Endodermal cell (in vitro differentiated cells): ENCODE measurements around the gene SEC14L3. TPM values are rescaled to one million over a fixed set of nuclear protein-coding genes. Genes with fewer than 3 reads are reported as not detected.

Source experiments
- DNase-seq: peaks from one replicate; pipeline ENCODE4 v3.0.0-alpha.2; 2017
- H3K27ac ChIP-seq: 2 replicates; pipeline ENCODE4 v1.5.1; 2013; ENCODE audit warnings: mild to moderate bottlenecking, low read depth, low read length, moderate library complexity
- H3K27me3 ChIP-seq: 2 replicates; pipeline ENCODE4 v1.6.1; 2013; ENCODE audit warnings: mild to moderate bottlenecking, low read length, moderate library complexity; ENCODE audit not compliant: insufficient read depth, control insufficient read depth, poor library complexity, severe bottlenecking
- H3K36me3 ChIP-seq: 2 replicates; pipeline ENCODE4 v1.7.0; 2013; ENCODE audit warnings: mild to moderate bottlenecking, low read length, moderate library complexity; ENCODE audit not compliant: control insufficient read depth, insufficient read depth
- H3K4me1 ChIP-seq: one replicate; pipeline ENCODE4 v1.7.0; 2013; ENCODE audit warnings: low read length; ENCODE audit not compliant: control insufficient read depth, insufficient read depth
- H3K4me3 ChIP-seq: 2 replicates; pipeline ENCODE4 v1.5.1; 2013; ENCODE audit warnings: mild to moderate bottlenecking, low read length, moderate library complexity
- H3K9ac ChIP-seq: 2 replicates; pipeline ENCODE4 v1.6.1; 2013; ENCODE audit warnings: mild to moderate bottlenecking, low read length, moderate library complexity; ENCODE audit not compliant: poor library complexity, severe bottlenecking; ENCODE audit errors: extremely low read depth
- H3K9me3 ChIP-seq: 2 replicates; pipeline ENCODE4 v1.6.1; 2013; ENCODE audit warnings: mild to moderate bottlenecking, low read length, moderate library complexity; ENCODE audit not compliant: control insufficient read depth
- H3K27ac Mint-ChIP-seq: 2 replicates; pipeline ENCODE4 v1.8.0; 2020; ENCODE audit warnings: mixed read lengths
- H3K27me3 Mint-ChIP-seq: 2 replicates; pipeline ENCODE4 v1.8.0; 2021; ENCODE audit warnings: mild to moderate bottlenecking, mixed read lengths; ENCODE audit not compliant: insufficient read depth
- H3K36me3 Mint-ChIP-seq: 2 replicates; pipeline ENCODE4 v1.8.0; 2020; ENCODE audit warnings: low read depth, mixed read lengths
- H3K4me1 Mint-ChIP-seq: 2 replicates; pipeline ENCODE4 v1.8.0; 2020; ENCODE audit warnings: mixed read lengths
- H3K4me3 Mint-ChIP-seq: 2 replicates; pipeline ENCODE4 v1.8.0; 2020; ENCODE audit warnings: mild to moderate bottlenecking, moderate library complexity, mixed read lengths
- H3K9me3 Mint-ChIP-seq: 2 replicates; pipeline ENCODE4 v1.8.0; 2020; ENCODE audit warnings: mild to moderate bottlenecking, mixed read lengths
- WGBS, 2 experiments: methylation state at CpG; one replicate each; pipeline versions ENCODE4 v1.1.5 to v1.1.7; 2013; ENCODE audit warnings: missing lambda C conversion rate in 2 of 2, mixed read lengths in 1 of 2; ENCODE audit not compliant: insufficient coverage in 1 of 2, insufficient read length in 1 of 2; 5-methylcytosine and 5-hydroxymethylcytosine counted together
- total RNA-seq, 2 donors: library from RNA; stranded (reverse); fragmentation: NEBNext Ultra II Directional in 1 of 2; extraction: Animal tissue kit (Norgen Biotek cat#: 25700) in 1 of 2; gene quantifications; 2 replicates in 1 of 2; 3 replicates in 1 of 2; pipeline ENCODE4 v1.2.1, GENCODE V29; 2021
- TF ChIP-seq, protein P1 (sequence below): fragments of 200-600 bp; sonication (generic); conservative IDR thresholded peaks from 2 replicates; pipeline ENCODE4 v1.5.0; 2021; ENCODE audit warnings: antibody characterized with exemption, mild to moderate bottlenecking

Gene SEC14L3
- total RNA-seq, 2 donors from 2014 or later: not detected

DNA sequence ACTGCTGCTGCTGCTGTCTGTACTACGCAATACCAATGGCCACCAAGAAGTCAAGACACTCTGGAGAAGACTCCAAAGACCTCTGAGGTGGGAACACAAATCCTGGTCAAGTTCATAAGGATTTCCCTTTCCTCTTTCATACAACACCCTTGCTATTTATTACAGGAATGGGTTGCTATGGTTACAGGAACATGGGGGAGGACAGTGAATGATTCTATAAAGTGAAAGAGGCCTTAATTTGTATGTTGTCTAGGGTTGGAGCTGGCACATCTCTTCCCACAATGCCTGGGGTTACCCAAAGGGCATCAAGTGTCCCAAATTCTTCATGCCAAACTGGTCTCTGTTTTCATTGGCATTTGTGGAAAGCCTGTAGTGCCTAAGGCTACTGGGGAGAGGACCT is 11.4 kb upstream of the SEC14L3 start:
- Histone ChIP-seq H3K36me3 (no peaks in the 10 kb centered on the region), H3K9me3 (no peaks in the 10 kb centered on the region), H3K4me1 (no peaks in the 10 kb centered on the region), H3K27me3 (no peaks in the 10 kb centered on the region), H3K9ac (no peak overlapping the region), H3K4me3 (no peak overlapping the region), H3K27ac (no peak overlapping the region)
- TF ChIP-seq, protein P1, sequence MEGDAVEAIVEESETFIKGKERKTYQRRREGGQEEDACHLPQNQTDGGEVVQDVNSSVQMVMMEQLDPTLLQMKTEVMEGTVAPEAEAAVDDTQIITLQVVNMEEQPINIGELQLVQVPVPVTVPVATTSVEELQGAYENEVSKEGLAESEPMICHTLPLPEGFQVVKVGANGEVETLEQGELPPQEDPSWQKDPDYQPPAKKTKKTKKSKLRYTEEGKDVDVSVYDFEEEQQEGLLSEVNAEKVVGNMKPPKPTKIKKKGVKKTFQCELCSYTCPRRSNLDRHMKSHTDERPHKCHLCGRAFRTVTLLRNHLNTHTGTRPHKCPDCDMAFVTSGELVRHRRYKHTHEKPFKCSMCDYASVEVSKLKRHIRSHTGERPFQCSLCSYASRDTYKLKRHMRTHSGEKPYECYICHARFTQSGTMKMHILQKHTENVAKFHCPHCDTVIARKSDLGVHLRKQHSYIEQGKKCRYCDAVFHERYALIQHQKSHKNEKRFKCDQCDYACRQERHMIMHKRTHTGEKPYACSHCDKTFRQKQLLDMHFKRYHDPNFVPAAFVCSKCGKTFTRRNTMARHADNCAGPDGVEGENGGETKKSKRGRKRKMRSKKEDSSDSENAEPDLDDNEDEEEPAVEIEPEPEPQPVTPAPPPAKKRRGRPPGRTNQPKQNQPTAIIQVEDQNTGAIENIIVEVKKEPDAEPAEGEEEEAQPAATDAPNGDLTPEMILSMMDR: no peak
- Mint-ChIP-seq H3K27ac (no peak overlapping the region), H3K9me3 (no peaks in the 10 kb centered on the region), H3K36me3 (no peaks in the 10 kb centered on the region), H3K4me1 (peaks cover under 1% of the 10 kb centered on the region), H3K27me3 (peaks cover 3% of the 10 kb centered on the region), H3K4me3 (no peak overlapping the region)
- DNase-seq: no peak
- 95 to 100% methylated on average over 1 of the region's 1 CpG for WGBS, 2 experiments

DNA sequence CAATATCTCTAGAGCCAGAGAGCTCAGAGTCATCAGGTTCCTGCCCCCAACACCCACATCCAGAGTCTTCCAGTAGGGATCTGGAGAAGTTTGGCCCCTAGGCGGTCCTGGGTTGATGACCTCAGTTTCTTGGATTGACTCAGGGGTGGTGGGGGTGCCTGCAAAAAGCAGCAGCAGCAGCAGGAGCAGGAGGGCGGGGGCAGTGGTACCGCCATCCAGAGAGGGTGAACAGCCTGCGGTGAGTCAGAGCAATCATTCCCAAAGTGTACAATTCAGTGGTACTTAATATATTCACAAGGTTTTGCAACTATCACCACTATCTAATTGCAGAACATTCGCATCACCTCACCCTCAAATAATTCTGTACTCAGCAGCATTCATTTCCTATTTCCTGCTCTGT is 9.9 kb upstream of the SEC14L3 start:
- Histone ChIP-seq H3K36me3 (no peaks in the 10 kb centered on the region), H3K27me3 (no peaks in the 10 kb centered on the region), H3K9me3 (no peaks in the 10 kb centered on the region), H3K27ac (no peak overlapping the region), H3K4me1 (no peaks in the 10 kb centered on the region), H3K9ac (no peak overlapping the region), H3K4me3 (no peak overlapping the region)
- Mint-ChIP-seq H3K27me3 (peaks cover 3% of the 10 kb centered on the region), H3K4me1 (peaks cover 6% of the 10 kb centered on the region), H3K4me3 (no peak overlapping the region), H3K36me3 (no peaks in the 10 kb centered on the region), H3K9me3 (no peaks in the 10 kb centered on the region), H3K27ac (no peak overlapping the region)
- DNase-seq: no peak
- WGBS, 2 experiments: 87 to 100% methylated on average over 1 to 5 of the region's 5 CpGs
- TF ChIP-seq, protein P1: no peak

DNA sequence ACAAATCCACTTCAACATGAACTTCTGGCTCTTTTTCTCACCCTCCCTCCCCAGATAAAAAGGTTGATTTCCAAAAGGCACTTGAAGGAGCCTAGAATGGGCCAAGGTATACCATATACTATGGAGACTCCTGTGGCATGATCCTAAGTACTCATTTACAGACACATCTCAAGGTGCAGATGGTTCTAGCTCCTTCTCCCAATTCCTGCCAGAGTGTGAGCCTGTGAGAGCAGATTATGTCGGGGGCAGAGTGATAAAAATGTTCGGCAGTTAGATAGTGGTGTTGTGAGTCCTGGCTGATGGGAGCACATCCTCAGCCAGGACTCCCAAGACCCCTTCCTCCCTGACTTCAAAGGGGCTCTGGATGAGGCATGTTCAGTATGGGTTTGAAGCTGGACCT is 8.2 kb upstream of the SEC14L3 start:
- Histone ChIP-seq H3K36me3 (no peaks in the 10 kb centered on the region), H3K4me3 (no peak overlapping the region), H3K27ac (no peak overlapping the region), H3K4me1 (no peaks in the 10 kb centered on the region), H3K9me3 (no peaks in the 10 kb centered on the region), H3K27me3 (no peaks in the 10 kb centered on the region), H3K9ac (no peak overlapping the region)
- Mint-ChIP-seq H3K4me1 (peaks cover 10% of the 10 kb centered on the region), H3K36me3 (no peaks in the 10 kb centered on the region), H3K4me3 (no peak overlapping the region), H3K9me3 (no peaks in the 10 kb centered on the region), H3K27me3 (peaks cover 3% of the 10 kb centered on the region), H3K27ac (no peak overlapping the region)
- TF ChIP-seq, protein P1: no peak
- WGBS, 2 experiments: 86% methylated on average over 1 of the region's 2 CpGs; no CpG with 5 or more reads in 1 of the 2 experiments
- DNase-seq: no peak
